Measurements from ENCODE around the gene PNPLA7. TPM values are rescaled to one million over a fixed set of nuclear protein-coding genes. Genes with fewer than 3 reads are reported as not detected.

The PNPLA7 gene
- total RNA-seq, 1 donor from 2014 or later = 13.5 TPM

DNA sequence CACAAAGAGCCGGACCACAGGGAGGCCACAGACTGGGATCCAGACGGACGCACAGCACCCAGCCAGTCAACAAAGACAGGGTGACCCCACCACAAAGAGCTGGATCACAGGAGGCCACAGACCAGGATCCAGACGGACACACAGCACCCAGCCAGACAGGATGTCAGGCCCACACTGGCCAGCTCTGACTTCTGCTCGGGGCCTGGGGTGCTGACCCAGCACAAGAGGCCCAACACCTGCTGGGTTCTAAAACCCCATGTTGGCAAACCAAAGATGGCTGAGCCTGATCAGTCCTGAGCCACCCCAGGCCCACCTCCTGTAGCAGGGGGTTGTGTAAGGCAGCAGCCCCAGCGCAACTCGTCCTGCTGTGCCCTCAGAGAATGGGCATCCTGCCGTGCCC, 33.8 kb upstream of the PNPLA7 start:
- Histone ChIP-seq H3K4me3 (no peak overlapping the region), H3K4me1 (peaks cover 0 to 6% of the 10 kb centered on the region in 2 donors), H3K27ac (no peak overlapping the region), H3K9me3 (no peaks in the 10 kb centered on the region), H3K27me3 (no peaks in the 10 kb centered on the region), H3K36me3 (peaks cover 32 to 50% of the 10 kb centered on the region in 2 donors)
- no peak for TF ChIP-seq CTCF (IDR thresholded peaks at IDR 0.05)
- intact Hi-C loops (cut with DNase I) = no loop called here
- DNase-seq (ENCODE audit: low spot score in 2 of 2) = no peak

DNA sequence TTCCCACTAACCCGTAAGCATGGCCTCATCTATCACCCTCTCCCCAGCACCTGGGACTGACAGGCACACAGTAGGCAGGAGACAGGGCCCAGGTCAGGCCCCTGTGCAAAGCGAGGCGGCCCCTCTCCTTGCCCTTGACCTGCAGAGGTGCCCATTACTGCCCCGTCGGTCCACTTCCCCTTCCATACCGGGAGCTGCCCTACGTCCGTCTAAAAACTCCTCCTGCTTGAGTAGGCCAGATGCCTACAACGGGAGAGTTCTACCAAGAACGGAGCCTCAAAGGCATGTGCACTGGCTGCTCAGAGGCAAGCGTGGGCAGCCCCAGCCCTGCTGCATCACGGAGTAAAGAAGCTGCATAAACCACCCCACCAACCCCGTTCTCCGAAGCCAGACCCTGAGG, 33.1 kb upstream of the PNPLA7 start:
- H3K27ac ChIP-seq = no peak overlapping the region
- no peaks in the 10 kb centered on the region for H3K27me3 ChIP-seq
- no peak for DNase-seq (ENCODE audit: low spot score in 2 of 2)
- no peak overlapping the region for H3K4me3 ChIP-seq
- peaks cover 32 to 49% of the 10 kb centered on the region in 2 donors for H3K36me3 ChIP-seq
- intact Hi-C loops (cut with DNase I) = no loop called here
- TF ChIP-seq CTCF (IDR thresholded peaks at IDR 0.05) = no peak
- peaks cover 0 to 4% of the 10 kb centered on the region in 2 donors for H3K4me1 ChIP-seq
- H3K9me3 ChIP-seq = no peaks in the 10 kb centered on the region

- intact Hi-C loops (cut with DNase I) = no loop called here
- peaks cover 0 to 11% of the 10 kb centered on the region in 2 donors for H3K4me1 ChIP-seq
- no peak overlapping the region for H3K4me3 ChIP-seq
- H3K27me3 ChIP-seq = no peaks in the 10 kb centered on the region
- peaks cover 24 to 41% of the 10 kb centered on the region in 2 donors for H3K36me3 ChIP-seq
- H3K27ac ChIP-seq = no peak overlapping the region
- no peaks in the 10 kb centered on the region for H3K9me3 ChIP-seq
- no peak for TF ChIP-seq CTCF (IDR thresholded peaks at IDR 0.05)
- DNase-seq (ENCODE audit: low spot score in 2 of 2) = no peak
Measured at GRCh38 chr9:137582286-137582860, 32.2 kb upstream of the PNPLA7 start.

- Histone ChIP-seq H3K4me3 (no peak overlapping the region), H3K9me3 (no peaks in the 10 kb centered on the region), H3K27ac (no peak overlapping the region), H3K4me1 (peaks cover 0 to 18% of the 10 kb centered on the region in 2 donors), H3K36me3 (peaks cover 17 to 34% of the 10 kb centered on the region in 2 donors), H3K27me3 (no peaks in the 10 kb centered on the region)
- no peak for TF ChIP-seq CTCF (IDR thresholded peaks at IDR 0.05)
- DNase-seq (ENCODE audit: low spot score in 2 of 2) = no peak
- intact Hi-C loops (cut with DNase I) = no loop called here
Measured at GRCh38 chr9:137581361-137582285, 31.4 kb upstream of the PNPLA7 start.

DNA sequence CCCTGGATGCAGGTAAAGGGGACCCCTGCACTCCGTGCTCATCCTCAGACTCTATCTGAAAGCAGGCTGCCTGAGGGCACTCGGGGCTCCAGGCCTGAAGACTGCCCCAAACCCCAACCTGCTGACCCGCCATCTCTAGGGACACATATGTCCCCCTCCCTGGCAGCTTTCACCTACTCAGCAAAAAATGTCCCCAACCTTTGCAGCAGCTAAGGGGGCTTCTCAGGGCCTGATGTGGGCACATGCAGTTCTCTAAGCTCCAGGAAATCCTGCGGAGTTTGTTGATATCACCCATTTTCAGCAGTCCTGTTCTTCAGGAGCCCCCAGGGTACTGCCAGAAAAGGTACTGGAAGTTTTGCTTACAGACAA, 30.7 kb upstream of the PNPLA7 start:
- Histone ChIP-seq H3K4me3 (no peak overlapping the region), H3K27ac (no peak overlapping the region), H3K4me1 (peaks cover 0 to 18% of the 10 kb centered on the region in 2 donors), H3K9me3 (no peaks in the 10 kb centered on the region), H3K27me3 (no peaks in the 10 kb centered on the region), H3K36me3 (peaks cover 11 to 27% of the 10 kb centered on the region in 2 donors)
- no peak for TF ChIP-seq CTCF (IDR thresholded peaks at IDR 0.05)
- intact Hi-C loops (cut with DNase I) = no loop called here
- DNase-seq (ENCODE audit: low spot score in 2 of 2) = no peak

All from ascending aorta (tissue), 2 donors.